ENCODE data around the gene ABHD1.

Gene ABHD1

DNA sequence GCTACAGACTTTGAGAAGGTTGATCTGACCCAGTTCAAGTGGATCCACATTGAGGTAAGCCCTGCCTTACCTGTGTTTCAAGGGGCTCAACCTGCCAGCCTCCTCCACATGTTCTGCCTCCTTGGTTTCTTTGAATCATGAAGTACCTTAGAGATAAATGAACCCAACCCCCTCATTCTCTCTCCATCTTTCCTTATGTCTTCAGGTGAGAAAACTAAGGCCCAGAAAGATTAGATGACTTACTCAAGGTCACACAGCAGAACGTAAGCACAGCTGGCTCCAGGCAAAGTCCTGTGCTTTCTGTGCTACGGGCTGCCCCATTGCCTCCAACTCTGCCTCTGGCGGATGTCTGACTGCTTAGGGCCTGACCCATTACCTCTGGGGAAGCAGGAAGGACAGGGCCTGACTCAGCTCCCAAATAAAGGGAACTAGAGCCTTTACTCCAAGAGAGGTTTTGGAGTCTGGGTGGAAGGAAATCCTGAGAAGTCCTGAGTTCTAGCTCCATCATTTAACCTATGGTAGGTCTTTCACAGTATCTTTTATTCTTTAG lies 26.8 kb upstream of the ABHD1 start:
- TF ChIP-seq TCF4 (CRISPR knock-in tag; IDR thresholded peaks at IDR 0.05; ENCODE audit: borderline replicate concordance) (no peak), OSR1 (CRISPR knock-in tag; IDR thresholded peaks at IDR 0.05) (no peak), ZNF8 (CRISPR knock-in tag; IDR thresholded peaks at IDR 0.05) (no peak), ZFP30 (CRISPR knock-in tag; IDR thresholded peaks at IDR 0.05) (no peak), TOX (CRISPR knock-in tag; IDR thresholded peaks at IDR 0.05; ENCODE audit: borderline replicate concordance) (no peak), BACH2 (CRISPR knock-in tag; IDR thresholded peaks at IDR 0.05; ENCODE audit: borderline replicate concordance) (no peak), ISL1 (CRISPR knock-in tag; IDR thresholded peaks at IDR 0.05) (no peak), CSDC2 (CRISPR knock-in tag; IDR thresholded peaks at IDR 0.05) (no peak), ARNTL (CRISPR knock-in tag; IDR thresholded peaks at IDR 0.05; ENCODE audit: borderline replicate concordance, low read depth) (no peak), ESRRG (CRISPR knock-in tag; IDR thresholded peaks at IDR 0.05) (no peak), PPARA (CRISPR knock-in tag; IDR thresholded peaks at IDR 0.05; ENCODE audit: borderline replicate concordance) (no peak), POU6F1 (CRISPR knock-in tag; IDR thresholded peaks at IDR 0.05; ENCODE audit: borderline replicate concordance, low read depth) (no peak), RARB (CRISPR knock-in tag; IDR thresholded peaks at IDR 0.05) (no peak)
- TF ChIP-seq, protein P1, sequence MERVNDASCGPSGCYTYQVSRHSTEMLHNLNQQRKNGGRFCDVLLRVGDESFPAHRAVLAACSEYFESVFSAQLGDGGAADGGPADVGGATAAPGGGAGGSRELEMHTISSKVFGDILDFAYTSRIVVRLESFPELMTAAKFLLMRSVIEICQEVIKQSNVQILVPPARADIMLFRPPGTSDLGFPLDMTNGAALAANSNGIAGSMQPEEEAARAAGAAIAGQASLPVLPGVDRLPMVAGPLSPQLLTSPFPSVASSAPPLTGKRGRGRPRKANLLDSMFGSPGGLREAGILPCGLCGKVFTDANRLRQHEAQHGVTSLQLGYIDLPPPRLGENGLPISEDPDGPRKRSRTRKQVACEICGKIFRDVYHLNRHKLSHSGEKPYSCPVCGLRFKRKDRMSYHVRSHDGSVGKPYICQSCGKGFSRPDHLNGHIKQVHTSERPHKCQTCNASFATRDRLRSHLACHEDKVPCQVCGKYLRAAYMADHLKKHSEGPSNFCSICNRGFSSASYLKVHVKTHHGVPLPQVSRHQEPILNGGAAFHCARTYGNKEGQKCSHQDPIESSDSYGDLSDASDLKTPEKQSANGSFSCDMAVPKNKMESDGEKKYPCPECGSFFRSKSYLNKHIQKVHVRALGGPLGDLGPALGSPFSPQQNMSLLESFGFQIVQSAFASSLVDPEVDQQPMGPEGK (CRISPR knock-in tag; IDR thresholded peaks at IDR 0.05; ENCODE audit: borderline replicate concordance), result no peak
- TF ChIP-seq, protein P2, sequence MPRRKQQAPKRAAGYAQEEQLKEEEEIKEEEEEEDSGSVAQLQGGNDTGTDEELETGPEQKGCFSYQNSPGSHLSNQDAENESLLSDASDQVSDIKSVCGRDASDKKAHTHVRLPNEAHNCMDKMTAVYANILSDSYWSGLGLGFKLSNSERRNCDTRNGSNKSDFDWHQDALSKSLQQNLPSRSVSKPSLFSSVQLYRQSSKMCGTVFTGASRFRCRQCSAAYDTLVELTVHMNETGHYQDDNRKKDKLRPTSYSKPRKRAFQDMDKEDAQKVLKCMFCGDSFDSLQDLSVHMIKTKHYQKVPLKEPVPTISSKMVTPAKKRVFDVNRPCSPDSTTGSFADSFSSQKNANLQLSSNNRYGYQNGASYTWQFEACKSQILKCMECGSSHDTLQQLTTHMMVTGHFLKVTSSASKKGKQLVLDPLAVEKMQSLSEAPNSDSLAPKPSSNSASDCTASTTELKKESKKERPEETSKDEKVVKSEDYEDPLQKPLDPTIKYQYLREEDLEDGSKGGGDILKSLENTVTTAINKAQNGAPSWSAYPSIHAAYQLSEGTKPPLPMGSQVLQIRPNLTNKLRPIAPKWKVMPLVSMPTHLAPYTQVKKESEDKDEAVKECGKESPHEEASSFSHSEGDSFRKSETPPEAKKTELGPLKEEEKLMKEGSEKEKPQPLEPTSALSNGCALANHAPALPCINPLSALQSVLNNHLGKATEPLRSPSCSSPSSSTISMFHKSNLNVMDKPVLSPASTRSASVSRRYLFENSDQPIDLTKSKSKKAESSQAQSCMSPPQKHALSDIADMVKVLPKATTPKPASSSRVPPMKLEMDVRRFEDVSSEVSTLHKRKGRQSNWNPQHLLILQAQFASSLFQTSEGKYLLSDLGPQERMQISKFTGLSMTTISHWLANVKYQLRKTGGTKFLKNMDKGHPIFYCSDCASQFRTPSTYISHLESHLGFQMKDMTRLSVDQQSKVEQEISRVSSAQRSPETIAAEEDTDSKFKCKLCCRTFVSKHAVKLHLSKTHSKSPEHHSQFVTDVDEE (CRISPR knock-in tag; IDR thresholded peaks at IDR 0.05), result no peak
- ATAC-seq, result no peak

DNA sequence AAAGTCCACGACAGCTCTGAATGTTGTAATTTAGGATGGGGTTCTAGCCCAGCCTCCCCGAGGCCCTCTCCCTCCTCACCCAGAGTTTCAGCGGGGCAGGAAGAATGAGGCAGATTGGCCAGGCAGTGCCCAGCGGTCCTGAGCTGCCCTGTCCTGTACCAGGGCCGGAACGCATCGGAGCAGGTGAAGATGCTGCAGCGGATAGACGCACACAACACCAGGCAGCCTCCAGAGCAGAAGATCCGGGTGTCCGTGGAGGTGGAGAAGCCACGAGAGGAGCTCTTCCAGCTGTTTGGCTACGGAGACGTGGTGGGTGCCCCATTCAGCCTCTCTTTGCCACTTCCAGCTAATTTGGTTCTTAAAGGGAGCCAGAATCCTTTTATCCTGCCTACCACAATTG lies 26.3 kb upstream of the ABHD1 start:
- no peak for ATAC-seq
- TF ChIP-seq RARB (CRISPR knock-in tag; IDR thresholded peaks at IDR 0.05) (no peak), ISL1 (CRISPR knock-in tag; IDR thresholded peaks at IDR 0.05) (no peak), CSRNP3 (CRISPR knock-in tag; IDR thresholded peaks at IDR 0.05) (no peak), POU6F1 (CRISPR knock-in tag; IDR thresholded peaks at IDR 0.05; ENCODE audit: borderline replicate concordance, low read depth) (no peak), BACH2 (CRISPR knock-in tag; IDR thresholded peaks at IDR 0.05; ENCODE audit: borderline replicate concordance) (no peak), ZFP30 (CRISPR knock-in tag; IDR thresholded peaks at IDR 0.05) (no peak), TOX (CRISPR knock-in tag; IDR thresholded peaks at IDR 0.05; ENCODE audit: borderline replicate concordance) (no peak), ZNF565 (CRISPR knock-in tag; conservative IDR thresholded peaks at IDR 0.05; ENCODE audit: low read depth) (no peak), CSDC2 (CRISPR knock-in tag; IDR thresholded peaks at IDR 0.05) (no peak), ZNF8 (CRISPR knock-in tag; IDR thresholded peaks at IDR 0.05) (no peak), GLIS3 (CRISPR knock-in tag; IDR thresholded peaks at IDR 0.05) (no peak), ZC3H10 (CRISPR knock-in tag; IDR thresholded peaks at IDR 0.05) (no peak), ZNF70 (CRISPR knock-in tag; IDR thresholded peaks at IDR 0.05) (no peak), SNAI2 (CRISPR knock-in tag; IDR thresholded peaks at IDR 0.05) (no peak), OSR1 (CRISPR knock-in tag; IDR thresholded peaks at IDR 0.05) (no peak), ZFP3 (CRISPR knock-in tag; IDR thresholded peaks at IDR 0.05) (no peak)
- TF ChIP-seq, protein P2 (CRISPR knock-in tag; IDR thresholded peaks at IDR 0.05), result no peak
